HG02852 (cell line): Measurements from ENCODE around the gene ZNF287.
"Not testable (repeated sequence)": the region's sequence is repeated elsewhere in the genome, so short reads cannot be mapped to it uniquely, and the experiment has no call there.

Source experiments
- ATAC-seq: cut with Tn5 transposase; IDR thresholded peaks from one replicate; pipeline ENCODE4 v1.9.1; 2021; ENCODE audit warnings: mild to moderate bottlenecking, moderate library complexity; ENCODE audit not compliant: unreplicated experiment

The ZNF287 gene

GRCh38 chr17:16568541-16569357 lies at the start of gene ZNF287:
Gene ZNF287, minus strand, starts transcription at chr17:16569204. Its CDS starts 1,473 bp downstream, at chr17:16567731.
- ATAC-seq = peak; percentile 96

GRCh38 chr17:16617481-16618060 lies 48.6 kb upstream of the ZNF287 start:
- ATAC-seq = no peak

GRCh38 chr17:16599537-16599936 lies 30.5 kb upstream of the ZNF287 start:
- ATAC-seq = no peak

- no peak for ATAC-seq
Observed at GRCh38 chr17:16593356-16594102, 24.5 kb upstream of the ZNF287 start.

- ATAC-seq = peak; percentile 80
Observed at GRCh38 chr17:16589097-16589969, 20.3 kb upstream of the ZNF287 start.

DNA sequence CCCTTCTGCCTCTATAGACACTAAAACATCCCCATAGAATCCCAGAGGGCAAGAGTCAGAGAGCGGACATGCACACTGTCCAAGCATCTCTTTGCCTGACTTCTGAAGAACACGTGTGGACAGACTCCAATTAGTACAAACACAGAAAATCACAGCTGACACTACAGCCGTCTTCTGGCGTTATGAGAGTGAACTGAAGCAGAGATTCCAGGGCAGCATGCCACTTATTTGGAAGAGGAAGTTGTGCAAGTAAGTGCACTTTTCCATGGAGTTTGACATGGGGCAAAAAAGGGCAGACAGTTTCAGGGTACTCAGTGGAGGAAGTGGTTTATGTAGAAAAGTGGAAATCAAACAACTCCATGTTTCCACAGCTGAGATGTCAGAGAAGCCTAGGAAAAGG lies 16.8 kb upstream of the ZNF287 start:
- no peak for ATAC-seq

DNA sequence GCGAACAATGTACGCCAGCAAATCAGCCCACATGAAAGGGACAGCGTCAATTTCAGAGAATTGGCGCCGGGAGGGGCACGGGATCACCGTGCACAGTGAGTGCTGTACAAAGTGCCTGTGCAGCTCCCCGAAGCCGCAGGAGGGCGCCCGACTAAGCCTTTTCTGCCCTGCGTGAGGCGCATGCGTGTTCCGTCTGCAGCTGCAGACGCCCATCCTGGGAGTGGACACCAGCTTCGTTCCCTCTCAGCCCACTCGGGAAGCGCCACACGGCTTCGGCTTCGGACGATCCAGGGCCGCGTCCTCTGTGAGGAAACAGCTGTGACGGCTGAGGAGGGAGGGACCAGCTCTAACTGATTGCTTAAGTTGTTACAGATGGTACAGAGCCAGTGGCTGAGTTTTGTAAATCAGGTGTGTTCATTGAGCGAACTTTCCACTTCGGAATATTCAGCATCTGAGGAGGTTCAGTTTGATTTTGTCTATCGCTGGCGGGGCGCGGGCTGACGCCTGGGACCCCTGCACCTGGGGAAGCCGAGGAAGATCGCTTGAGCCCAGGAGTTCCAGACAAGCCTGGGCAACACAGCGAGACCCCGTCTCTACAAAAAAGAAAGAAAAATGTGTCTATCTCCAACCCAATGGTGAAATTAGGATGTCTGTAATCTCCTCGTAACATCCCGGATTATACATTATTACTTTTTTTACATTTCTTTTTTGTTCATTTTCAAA lies 15.4 kb upstream of the ZNF287 start:
- ATAC-seq = no peak

DNA sequence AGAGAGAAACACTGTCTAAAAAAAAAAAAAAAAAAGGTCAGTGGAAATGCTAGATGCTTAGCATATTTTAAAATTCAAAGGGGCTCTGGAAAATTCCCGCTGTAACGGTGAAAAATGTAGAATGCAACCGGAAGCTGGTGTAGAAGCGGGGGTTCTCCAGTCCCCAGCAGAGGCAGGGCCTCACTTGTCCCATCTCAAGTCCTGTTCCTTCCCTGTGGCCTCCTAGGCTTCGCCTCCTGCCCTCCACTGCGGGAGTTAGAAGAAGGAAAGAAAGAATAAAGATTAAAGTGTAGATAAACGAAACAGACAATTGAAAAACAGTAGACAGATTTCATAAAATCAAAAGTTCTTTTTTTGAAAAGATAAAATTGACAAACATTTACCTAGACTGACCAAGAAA lies 14.8 kb upstream of the ZNF287 start:
- no peak for ATAC-seq

DNA sequence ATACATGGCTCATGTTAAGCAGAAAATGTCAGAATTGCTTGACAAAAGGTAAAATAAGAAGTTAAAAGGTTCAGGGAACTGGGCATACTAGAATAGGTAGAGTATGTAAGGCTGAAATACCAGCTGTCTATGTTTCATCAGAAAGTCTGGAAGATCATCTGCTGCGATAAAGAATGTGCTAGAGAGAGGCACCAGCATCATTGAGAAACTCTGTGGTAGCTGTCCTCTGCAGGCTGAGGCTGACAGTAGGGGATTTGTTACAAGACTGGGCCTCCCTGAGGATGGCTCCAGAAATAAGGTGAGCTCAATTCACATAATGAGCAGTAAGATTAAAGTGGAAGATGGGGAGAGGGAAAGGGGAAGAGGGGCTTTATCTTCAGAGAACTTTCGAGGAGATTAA lies 4.5 kb upstream of the ZNF287 start:
- ATAC-seq = no peak

- peak; percentile 40 for ATAC-seq
Observed at GRCh38 chr17:16569358-16569712, 331 bp upstream of the ZNF287 start.

DNA sequence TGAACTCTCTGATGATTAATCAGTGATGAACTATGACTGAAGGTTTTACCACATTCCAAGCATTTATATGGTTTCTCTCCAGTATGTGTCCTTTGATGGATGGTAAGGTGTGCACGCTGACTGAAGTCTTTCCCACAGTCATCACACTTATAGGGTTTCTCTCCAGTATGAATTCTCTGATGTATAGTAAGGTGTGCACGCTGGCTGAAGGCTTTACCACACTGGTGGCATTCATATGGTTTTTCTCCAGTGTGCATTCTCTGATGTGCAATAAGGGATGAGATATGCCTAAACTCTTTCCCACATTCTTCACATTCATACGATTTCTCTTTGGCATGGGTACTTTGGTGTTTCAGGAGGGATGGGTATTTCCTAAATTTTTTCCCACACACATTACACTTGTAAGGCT lies 16.4 kb downstream of the ZNF287 start:
- ATAC-seq = no peak

DNA sequence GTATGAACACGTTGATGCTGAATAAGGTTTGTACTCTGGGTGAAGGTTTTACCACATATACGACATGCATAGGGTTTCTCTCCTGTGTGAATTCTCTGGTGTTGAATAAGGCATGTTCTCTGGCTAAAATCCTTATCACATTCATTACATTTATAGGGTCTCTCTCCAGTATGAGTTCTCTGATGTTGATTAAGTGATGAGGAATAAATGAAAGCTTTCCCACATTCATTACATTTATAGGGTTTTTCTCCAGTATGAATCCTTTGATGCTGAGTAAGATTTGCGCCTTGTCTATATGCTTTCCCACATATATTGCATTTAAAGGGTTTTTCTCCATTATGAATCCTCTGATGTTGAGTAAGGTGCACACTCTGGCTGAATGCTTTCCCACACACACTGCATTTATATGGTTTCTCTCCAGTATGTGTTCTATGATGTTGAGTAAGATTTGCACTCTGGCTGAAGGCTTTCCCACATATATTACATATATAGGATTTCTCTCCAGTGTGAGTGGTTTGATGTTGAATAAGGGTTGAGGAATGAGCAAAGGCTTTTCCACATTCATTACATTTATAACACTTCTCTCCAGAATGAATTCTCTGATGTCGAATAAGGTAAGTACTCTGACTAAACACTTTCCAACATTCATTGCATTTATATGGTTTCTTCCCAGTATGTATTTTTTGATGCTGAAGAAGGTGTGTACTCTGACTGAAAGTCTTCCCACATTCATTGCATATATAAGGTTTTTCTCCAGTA lies 16.9 kb downstream of the ZNF287 start:
- ATAC-seq = no peak

DNA sequence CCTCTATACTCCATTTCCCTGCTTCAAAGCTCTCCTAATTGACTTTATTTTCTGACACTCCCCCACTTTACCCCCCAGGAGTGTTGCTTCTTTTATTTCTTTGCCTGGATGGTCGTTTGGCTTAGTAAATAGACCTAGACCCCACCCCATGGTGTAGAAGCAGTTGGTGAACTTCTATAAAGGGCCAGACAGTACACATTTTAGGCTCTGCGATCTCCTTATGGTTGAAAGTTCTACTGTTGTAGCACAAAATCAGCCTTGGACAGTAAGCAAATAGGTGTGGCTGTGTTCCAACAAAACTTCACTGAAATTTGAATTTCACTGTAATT lies 31.9 kb downstream of the ZNF287 start:
- no peak for ATAC-seq

DNA sequence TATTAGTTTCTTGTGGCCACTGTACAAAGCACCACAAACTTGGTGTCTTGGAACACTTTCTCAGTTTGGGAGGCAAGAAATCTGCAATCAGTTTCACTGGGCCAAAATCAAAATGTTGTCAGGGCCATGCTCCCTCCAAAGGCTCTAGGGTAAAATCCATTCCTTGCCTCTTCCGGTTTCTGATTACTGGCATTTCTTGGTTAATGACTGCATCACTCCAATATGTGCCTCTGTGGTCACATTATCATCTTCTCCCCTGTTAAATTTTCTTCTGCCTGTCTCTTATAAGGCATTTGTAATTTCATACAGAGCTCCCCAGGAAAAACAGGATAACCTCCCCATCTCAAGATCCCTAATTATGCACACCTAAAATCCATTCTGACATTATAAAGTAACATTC lies 34.8 kb downstream of the ZNF287 start:
- ATAC-seq = no peak

- ATAC-seq = no peak
Observed at GRCh38 chr17:16529906-16530305, 39.1 kb downstream of the ZNF287 start.

GRCh38 chr17:16527298-16527697 lies 41.7 kb downstream of the ZNF287 start:
- no peak for ATAC-seq

GRCh38 chr17:16525556-16525955 lies 43.4 kb downstream of the ZNF287 start:
- not testable (repeated sequence) for ATAC-seq

- no peak for ATAC-seq
Observed at GRCh38 chr17:16521070-16521727, 47.8 kb downstream of the ZNF287 start.

GRCh38 chr17:16519021-16519420 lies 50.0 kb downstream of the ZNF287 start:
- ATAC-seq = no peak
